GM12891 (cell line): ENCODE data around the gene MYH15.

Source experiments
- POLR2A ChIP-seq: IDR thresholded peaks from 2 replicates; pipeline ENCODE4 v1.6.1; 2011; ENCODE audit warnings: low read depth, low read length, control low read depth
- POLR2AphosphoS5 ChIP-seq: IDR thresholded peaks from 2 replicates; pipeline ENCODE4 v1.6.1; 2011; ENCODE audit warnings: low read depth, low read length, control low read depth
- TAF1 ChIP-seq: IDR thresholded peaks from 2 replicates; pipeline ENCODE4 v1.6.1; 2011; ENCODE audit warnings: low read depth, low read length, control low read depth

GRCh38 chr3:108488631-108489030 is 21.8 kb downstream of the MYH15 start:
- TF ChIP-seq POLR2AphosphoS5 (no peak), POLR2A (no peak), TAF1 (no peak)
